HG02571 (cell line): ENCODE measurements around the gene CXXC5.

Experiments
- ATAC-seq: cut with Tn5 transposase; IDR thresholded peaks from one replicate; pipeline ENCODE4 v1.9.1; 2021; ENCODE audit warnings: mild to moderate bottlenecking, moderate library complexity; ENCODE audit not compliant: unreplicated experiment

CXXC5 gene

GRCh38 chr5:139678751-139679750 is 30.9 kb downstream of the CXXC5 start:
- no peak for ATAC-seq

- ATAC-seq, result no peak
These were observed 32.4 kb downstream of the CXXC5 start for GRCh38 chr5:139680368-139681111.

GRCh38 chr5:139681112-139681458 is 32.9 kb downstream of the CXXC5 start:
- no peak for ATAC-seq

- no peak for ATAC-seq
These were observed 33.3 kb downstream of the CXXC5 start for GRCh38 chr5:139681466-139681865.

GRCh38 chr5:139682016-139682975 is 34.1 kb downstream of the CXXC5 start:
- no peak for ATAC-seq

- no peak for ATAC-seq
These were observed 35.4 kb downstream of the CXXC5 start for GRCh38 chr5:139683295-139684271.

- ATAC-seq, result no peak
These were observed 36.3 kb downstream of the CXXC5 start for GRCh38 chr5:139684350-139684880.

- no peak for ATAC-seq
These were observed 37.0 kb downstream of the CXXC5 start for GRCh38 chr5:139684881-139685749.

- no peak for ATAC-seq
These were observed 37.7 kb downstream of the CXXC5 start for GRCh38 chr5:139685886-139686285.

GRCh38 chr5:139686356-139686705 is 38.2 kb downstream of the CXXC5 start:
- no peak for ATAC-seq

GRCh38 chr5:139686706-139687441 is 38.7 kb downstream of the CXXC5 start:
- ATAC-seq, result no peak

GRCh38 chr5:139687656-139688055 is 39.5 kb downstream of the CXXC5 start:
- ATAC-seq, result no peak

GRCh38 chr5:139688088-139688702 is 40.0 kb downstream of the CXXC5 start:
- ATAC-seq, result no peak

GRCh38 chr5:139688751-139689372 is 40.7 kb downstream of the CXXC5 start:
- ATAC-seq, result no peak

GRCh38 chr5:139689631-139690063 is 41.5 kb downstream of the CXXC5 start:
- no peak for ATAC-seq

GRCh38 chr5:139690064-139690802 is 42.1 kb downstream of the CXXC5 start:
- ATAC-seq, result no peak
